Smooth muscle cell (in vitro differentiated cells): ENCODE results near the gene CETP. TPM values are rescaled to one million over a fixed set of nuclear protein-coding genes. Genes with fewer than 3 reads are reported as not detected.
"Not testable (repeated sequence)": the region's sequence is repeated elsewhere in the genome, so short reads cannot be mapped to it uniquely, and the experiment has no call there.

Experiments used
- DNase-seq: peaks from one replicate; lab custom pipeline; 2025; ENCODE audit not compliant: unreplicated experiment; lab: John Stamatoyannopoulos, UW
- H2AFZ ChIP-seq: fragments of 200-600 bp; sonication (generic); 2 replicates; pipeline ENCODE4 v1.6.0; 2016; ENCODE audit warnings: antibody characterized with exemption, low read depth, mild to moderate bottlenecking
- H3F3A ChIP-seq: fragments of 200-600 bp; sonication (generic); 2 replicates; pipeline ENCODE4 v1.6.0; 2017; ENCODE audit warnings: antibody characterized with exemption, low read depth
- H3K27ac ChIP-seq: fragments of 200-600 bp; sonication (generic); 2 replicates; pipeline ENCODE4 v1.5.1; 2016; ENCODE audit warnings: low read depth, mild to moderate bottlenecking
- H3K27me3 ChIP-seq: fragments of 200-600 bp; sonication (generic); 2 replicates; pipeline ENCODE4 v1.6.1; 2016; ENCODE audit warnings: low read depth, mild to moderate bottlenecking
- H3K36me3 ChIP-seq: fragments of 200-600 bp; sonication (generic); 2 replicates; pipeline ENCODE4 v1.5.1; 2016; ENCODE audit warnings: low read depth
- H3K4me1 ChIP-seq: fragments of 200-600 bp; sonication (generic); 2 replicates; pipeline ENCODE4 v1.5.1; 2016; ENCODE audit warnings: low read depth
- H3K4me2 ChIP-seq: fragments of 200-600 bp; sonication (generic); 2 replicates; pipeline ENCODE4 v1.6.0; 2016; ENCODE audit warnings: mild to moderate bottlenecking
- H3K4me3 ChIP-seq: fragments of 200-600 bp; sonication (generic); 2 replicates; pipeline ENCODE4 v1.5.1; 2016; ENCODE audit warnings: mild to moderate bottlenecking
- H3K79me2 ChIP-seq: fragments of 200-600 bp; sonication (generic); 2 replicates; pipeline ENCODE4 v1.6.0; 2016; ENCODE audit warnings: low read depth, mild to moderate bottlenecking
- H3K9ac ChIP-seq: fragments of 200-600 bp; sonication (generic); 2 replicates; pipeline ENCODE4 v1.6.0; 2016; ENCODE audit warnings: low read depth
- H3K9me3 ChIP-seq: fragments of 200-600 bp; sonication (generic); replicated peaks from 2 replicates; pipeline ENCODE4 v1.5.1; 2016; ENCODE audit warnings: low read depth
- H4K20me1 ChIP-seq: fragments of 200-600 bp; sonication (generic); 2 replicates; pipeline ENCODE4 v1.6.0; 2016; ENCODE audit warnings: low read depth
- CTCF ChIP-seq: fragments of 200-600 bp; sonication (generic); IDR thresholded peaks from 2 replicates; pipeline ENCODE4 v1.5.1; 2017; ENCODE audit warnings: borderline replicate concordance, mild to moderate bottlenecking, antibody characterized with exemption; ENCODE audit not compliant: insufficient read depth, poor library complexity, severe bottlenecking
- WGBS: methylation state at CpG from one replicate; pipeline ENCODE4 v1.1.7; 2016; ENCODE audit warnings: low lambda C conversion rate; 5-methylcytosine and 5-hydroxymethylcytosine counted together
- polyA plus RNA-seq: library from polyadenylated mRNA; unstranded; fragments of >200 nt; fragmentation: Nextera tagmentation; extraction: Ambion mirVana; gene quantifications from 2 replicates; pipeline ENCODE4 v1.2.1, GENCODE V29; 2016
- total RNA-seq: library from RNA; depleted of rRNA; stranded (reverse); fragments of >200 nt; gene quantifications from 2 replicates; pipeline ENCODE4 v1.2.3, GENCODE V29; 2014

Gene CETP
- total and polyA plus RNA-seq, 2 experiments from 2014 or later, result not detected

GRCh38 chr16:56986361-56986760, 24.6 kb downstream of the CETP start:
- Histone ChIP-seq H3F3A (no peaks in the 10 kb centered on the region), H3K4me1 (peaks cover 3% of the 10 kb centered on the region), H3K9ac (no peak overlapping the region), H4K20me1 (no peaks in the 10 kb centered on the region), H3K4me3 (no peak overlapping the region), H3K9me3 (no peaks in the 10 kb centered on the region), H3K79me2 (no peaks in the 10 kb centered on the region), H3K27me3 (peaks cover 7% of the 10 kb centered on the region), H2AFZ (no peak overlapping the region), H3K4me2 (no peak overlapping the region), H3K27ac (no peak overlapping the region), H3K36me3 (no peaks in the 10 kb centered on the region)
- 86% methylated on average over 1 of the region's 1 CpG for WGBS
- no peak for TF ChIP-seq CTCF
- DNase-seq, result no peak

- H3K27ac ChIP-seq, H3K27me3 ChIP-seq, H3F3A ChIP-seq, H3K4me1 ChIP-seq, H3K79me2 ChIP-seq, H3K4me2 ChIP-seq, H3K36me3 ChIP-seq, H3K9ac ChIP-seq, H3K9me3 ChIP-seq, H4K20me1 ChIP-seq, DNase-seq, H2AFZ ChIP-seq, H3K4me3 ChIP-seq: not testable (repeated sequence)
- WGBS, result 91% methylated on average over 4 of the region's 4 CpGs
Observed at GRCh38 chr16:56986908-56987307, 25.2 kb downstream of the CETP start.

- Histone ChIP-seq H3K4me1 (no peaks in the 10 kb centered on the region), H3K9ac (no peak overlapping the region), H3K79me2 (no peaks in the 10 kb centered on the region), H3K4me2 (no peak overlapping the region), H3F3A (no peaks in the 10 kb centered on the region), H3K27me3 (peaks cover 7% of the 10 kb centered on the region), H3K27ac (no peak overlapping the region), H2AFZ (no peak overlapping the region), H3K9me3 (no peaks in the 10 kb centered on the region), H3K4me3 (no peak overlapping the region), H4K20me1 (no peaks in the 10 kb centered on the region), H3K36me3 (no peaks in the 10 kb centered on the region)
- no peak for DNase-seq
- TF ChIP-seq CTCF, result no peak
- 97% methylated on average over 2 of the region's 2 CpGs for WGBS
Observed at GRCh38 chr16:56987692-56988091, 25.9 kb downstream of the CETP start.

GRCh38 chr16:56988161-56988947, 26.6 kb downstream of the CETP start:
- WGBS, result 73% methylated on average over 6 of the region's 6 CpGs
- Histone ChIP-seq H3K9me3 (no peaks in the 10 kb centered on the region), H3K4me3 (peak overlapping the region; percentile 87), H3K27me3 (peaks cover 7% of the 10 kb centered on the region), H3F3A (no peaks in the 10 kb centered on the region), H3K79me2 (no peaks in the 10 kb centered on the region), H3K4me1 (no peaks in the 10 kb centered on the region), H3K36me3 (no peaks in the 10 kb centered on the region), H3K27ac (no peak overlapping the region), H3K9ac (no peak overlapping the region), H3K4me2 (peak overlapping the region; percentile 95), H2AFZ (peak overlapping the region; percentile 88), H4K20me1 (no peaks in the 10 kb centered on the region)
- no peak for TF ChIP-seq CTCF
- no peak for DNase-seq
